GM21423 (cell line): Measurements from ENCODE around the gene NLRP5.

ENCODE experiments used
- ATAC-seq: cut with Tn5 transposase; IDR thresholded peaks from one replicate; pipeline ENCODE4 v1.9.1; 2021; ENCODE audit warnings: mild to moderate bottlenecking, moderate library complexity; ENCODE audit not compliant: unreplicated experiment

Gene NLRP5

DNA sequence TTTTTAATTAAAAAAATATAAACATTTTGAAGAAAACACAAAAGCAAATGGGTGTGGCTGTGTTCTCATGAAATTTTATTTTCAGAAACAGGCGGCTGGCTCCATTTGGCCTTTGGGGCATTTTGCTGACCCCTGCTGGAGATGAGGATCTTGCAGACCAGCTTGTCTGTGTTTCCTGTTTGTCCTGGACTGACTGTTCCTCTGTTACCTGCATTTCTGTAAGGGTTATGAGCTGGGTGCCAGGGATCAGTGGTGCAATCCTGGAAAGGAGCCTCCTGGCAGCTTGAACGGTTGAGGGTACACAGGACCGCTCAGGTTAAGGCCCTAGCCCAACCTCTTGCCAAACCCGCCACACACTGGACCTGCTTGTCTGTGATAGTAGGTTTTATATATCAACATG is 84.6 kb downstream of the NLRP5 start:
- no peak for ATAC-seq

- no peak for ATAC-seq
Observed at GRCh38 chr19:56076498-56076897, 89.9 kb downstream of the NLRP5 start.

GRCh38 chr19:56079609-56080008 is 93.0 kb downstream of the NLRP5 start:
- ATAC-seq: no peak

GRCh38 chr19:56080669-56081401 is 94.3 kb downstream of the NLRP5 start:
- peak; percentile 71 for ATAC-seq

DNA sequence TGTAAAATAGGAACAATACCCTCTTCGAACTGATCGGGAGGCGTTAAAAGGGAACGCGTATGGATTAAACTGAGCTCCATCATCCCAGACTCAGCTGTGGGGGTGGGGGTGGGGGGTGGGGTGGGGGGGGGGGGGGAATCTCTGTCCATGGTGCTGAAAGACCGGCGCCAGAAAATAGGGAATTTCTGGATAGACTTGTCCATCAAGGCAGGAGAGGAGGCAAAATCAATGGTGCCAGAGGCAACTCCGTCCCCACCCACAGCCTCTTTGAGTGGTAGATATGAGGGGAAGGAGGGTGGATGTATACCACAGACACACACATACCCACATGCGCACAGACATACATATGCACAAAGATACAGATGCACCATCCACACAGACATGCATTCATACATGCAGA is 97.1 kb downstream of the NLRP5 start:
- ATAC-seq: no peak

GRCh38 chr19:56084835-56085536 is 98.4 kb downstream of the NLRP5 start:
- no peak for ATAC-seq

GRCh38 chr19:56085571-56086275 is 99.1 kb downstream of the NLRP5 start:
- ATAC-seq: no peak

GRCh38 chr19:56086671-56087430 is 100.3 kb downstream of the NLRP5 start:
- ATAC-seq: no peak

GRCh38 chr19:56087647-56088496 is 101.3 kb downstream of the NLRP5 start:
- no peak for ATAC-seq

- no peak for ATAC-seq
Observed at GRCh38 chr19:56088497-56089215, 102.1 kb downstream of the NLRP5 start.

DNA sequence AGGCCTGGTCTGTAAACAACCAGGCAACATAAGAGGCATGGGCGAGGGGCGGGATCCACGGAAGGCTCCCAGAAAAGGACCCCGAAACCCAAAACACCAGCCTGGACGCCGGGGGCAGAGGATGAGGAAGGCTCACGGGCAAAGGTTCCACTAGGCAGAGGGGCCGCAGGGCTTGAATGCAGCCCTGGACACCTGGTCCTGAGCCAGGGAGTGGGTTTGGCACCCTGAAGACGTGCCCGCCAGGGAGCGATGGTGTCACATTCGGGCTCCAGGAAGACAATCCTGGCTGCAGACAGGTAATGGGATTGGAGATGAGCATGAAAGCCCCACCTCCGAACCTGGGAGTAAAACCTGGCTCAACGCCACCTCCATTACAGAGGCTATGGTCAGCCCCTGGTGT is 102.8 kb downstream of the NLRP5 start:
- ATAC-seq: no peak

DNA sequence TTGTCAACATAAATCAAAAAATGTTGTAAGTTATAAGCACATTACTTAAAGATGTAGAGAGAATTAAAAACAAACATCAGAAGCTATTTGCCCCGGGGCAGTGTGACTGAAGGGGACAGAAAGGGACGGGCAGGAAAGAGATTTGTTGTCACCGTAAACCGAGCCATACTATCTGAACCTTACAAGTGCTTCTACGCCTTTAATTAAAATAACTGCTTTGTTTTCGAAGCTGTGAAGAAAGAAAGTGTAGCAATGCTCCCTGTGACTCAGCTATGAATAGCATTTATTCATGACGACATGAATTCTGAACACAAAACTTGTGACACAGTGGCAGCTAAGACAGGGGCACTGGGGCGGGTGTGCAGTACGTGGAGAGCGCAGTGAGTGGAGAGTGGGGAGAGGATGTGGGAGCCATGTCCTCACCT is 104.5 kb downstream of the NLRP5 start:
- no peak for ATAC-seq

DNA sequence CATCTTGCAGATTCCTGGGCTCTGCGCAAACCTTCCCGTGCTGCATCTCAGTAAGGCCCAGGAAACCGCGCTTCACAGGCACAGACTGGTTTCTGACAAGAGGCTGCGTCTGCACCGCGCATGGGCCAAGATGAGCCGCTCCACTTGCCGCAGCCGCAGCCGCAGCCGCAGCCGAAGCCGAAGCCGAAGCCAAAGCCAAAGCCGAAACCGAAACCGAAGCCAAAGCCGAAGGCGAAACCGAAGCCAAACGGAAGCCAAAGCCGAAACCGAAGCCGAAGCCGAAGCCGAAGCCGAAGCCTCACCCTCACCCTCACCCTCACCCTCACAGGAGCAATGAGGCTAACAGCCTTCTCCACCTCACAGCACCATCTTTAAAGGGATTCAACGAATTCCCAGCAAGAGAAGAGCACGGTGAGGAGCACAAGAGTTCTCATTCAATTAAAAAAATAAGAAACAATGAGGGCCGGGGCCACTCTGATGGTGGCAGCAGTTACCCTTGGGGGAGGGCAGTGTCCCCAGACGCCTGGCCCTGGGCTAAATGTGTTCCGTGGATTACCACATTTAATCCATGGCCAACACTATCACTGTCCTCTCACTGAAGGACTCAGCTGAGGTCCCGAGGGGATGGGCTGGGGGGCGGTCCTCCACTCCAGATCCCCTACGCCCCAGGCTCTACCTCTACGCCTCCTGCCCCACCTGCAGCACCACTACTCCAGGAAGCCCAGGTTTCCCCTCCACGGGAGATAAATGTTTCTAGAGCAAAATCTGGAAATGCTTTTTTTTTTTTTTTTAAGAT is 105.4 kb downstream of the NLRP5 start:
- no peak for ATAC-seq

DNA sequence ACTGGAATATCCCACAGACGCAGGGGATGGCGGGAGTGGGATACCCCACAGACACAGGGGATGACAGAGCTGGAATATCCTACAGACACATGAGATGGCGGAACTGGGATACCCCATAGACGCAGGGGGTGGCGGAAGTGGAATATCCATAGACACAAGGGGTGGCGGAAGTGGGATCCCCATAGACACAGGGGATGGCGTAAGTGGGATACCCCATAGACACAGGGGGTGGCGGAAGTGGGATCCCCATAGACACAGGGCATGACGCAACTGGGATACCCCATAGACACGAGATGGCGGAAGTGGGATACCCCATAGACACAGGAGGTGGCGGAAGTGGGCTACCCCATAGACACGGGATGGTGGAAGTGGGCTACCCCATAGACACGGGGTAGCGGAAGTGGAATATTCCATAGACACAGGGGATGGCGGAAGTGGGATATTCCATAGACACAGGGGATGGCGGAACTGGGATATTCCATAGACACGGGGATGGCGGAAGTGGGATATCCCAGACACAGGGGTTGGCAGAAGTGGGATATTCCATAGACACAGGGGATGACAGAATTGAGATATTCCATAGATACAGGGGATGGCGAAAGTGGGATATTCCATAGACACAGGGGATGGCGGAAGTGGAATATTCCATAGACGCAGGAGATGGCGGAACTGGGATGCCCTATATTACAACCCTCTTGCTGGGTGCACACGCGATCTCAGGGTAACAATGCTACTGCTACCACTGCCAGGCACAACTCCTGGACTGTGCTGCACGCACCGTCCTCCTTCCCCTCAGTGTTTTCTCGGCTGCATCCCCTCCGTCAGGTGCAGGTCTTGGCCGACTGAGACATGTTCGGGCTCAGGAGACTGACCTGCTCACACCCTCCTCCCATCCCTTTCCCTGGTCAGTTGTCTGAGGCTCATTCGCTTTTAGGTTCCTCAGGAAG is 106.4 kb downstream of the NLRP5 start:
- ATAC-seq: no peak

- no peak for ATAC-seq
Observed at GRCh38 chr19:56094449-56094848, 107.9 kb downstream of the NLRP5 start.

- ATAC-seq: no peak
Observed at GRCh38 chr19:56096665-56097064, 110.1 kb downstream of the NLRP5 start.

DNA sequence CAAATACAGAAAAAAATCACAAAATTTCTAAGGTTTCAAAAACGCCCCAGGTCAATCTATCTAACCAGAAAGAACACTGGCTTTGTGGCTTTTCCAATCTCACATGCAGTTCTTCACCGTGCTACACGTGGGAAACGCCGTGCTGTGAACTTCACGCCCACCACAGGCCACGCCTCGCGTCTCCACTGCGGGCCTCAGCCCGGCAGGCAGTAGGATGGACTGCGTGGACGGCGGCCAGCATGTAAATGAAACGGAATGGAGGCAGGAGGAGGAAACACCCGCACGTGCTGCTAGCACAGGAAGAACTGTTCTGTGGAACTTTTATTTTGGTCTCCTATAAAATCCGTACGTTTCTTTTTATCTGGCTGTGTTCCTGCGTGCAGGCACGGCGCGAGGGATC is 110.7 kb downstream of the NLRP5 start:
- no peak for ATAC-seq

DNA sequence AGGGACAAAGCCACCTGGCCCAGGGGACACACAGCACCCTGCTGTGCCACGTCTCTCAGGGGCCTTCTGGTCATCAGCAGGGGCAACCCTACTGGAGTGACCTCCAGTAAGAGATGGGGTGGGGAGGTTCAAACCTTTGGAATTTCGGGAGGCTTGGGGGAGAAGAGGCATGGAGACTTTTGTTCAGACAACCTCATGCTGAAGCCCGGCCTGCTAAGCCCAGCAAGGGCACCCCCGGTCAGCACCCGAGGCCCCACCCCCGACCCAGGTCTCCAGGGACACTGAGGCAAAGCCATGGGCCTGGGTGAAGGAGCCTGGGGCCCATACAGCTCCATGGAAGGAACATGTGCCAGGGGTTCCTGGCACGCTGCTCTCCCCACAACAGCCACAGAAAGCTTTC is 111.2 kb downstream of the NLRP5 start:
- ATAC-seq: no peak
